ENCODE results near the gene GNB3. TPM values are rescaled to one million over a fixed set of nuclear protein-coding genes. Genes with fewer than 3 reads are reported as not detected.

GNB3 gene
- total and polyA plus RNA-seq, 9 of the 15 experiments (the other 6 are each of a cell fraction or from before 2014, with no cell fraction given) = 1.4 to 5.8 (median 2.0) TPM

DNA sequence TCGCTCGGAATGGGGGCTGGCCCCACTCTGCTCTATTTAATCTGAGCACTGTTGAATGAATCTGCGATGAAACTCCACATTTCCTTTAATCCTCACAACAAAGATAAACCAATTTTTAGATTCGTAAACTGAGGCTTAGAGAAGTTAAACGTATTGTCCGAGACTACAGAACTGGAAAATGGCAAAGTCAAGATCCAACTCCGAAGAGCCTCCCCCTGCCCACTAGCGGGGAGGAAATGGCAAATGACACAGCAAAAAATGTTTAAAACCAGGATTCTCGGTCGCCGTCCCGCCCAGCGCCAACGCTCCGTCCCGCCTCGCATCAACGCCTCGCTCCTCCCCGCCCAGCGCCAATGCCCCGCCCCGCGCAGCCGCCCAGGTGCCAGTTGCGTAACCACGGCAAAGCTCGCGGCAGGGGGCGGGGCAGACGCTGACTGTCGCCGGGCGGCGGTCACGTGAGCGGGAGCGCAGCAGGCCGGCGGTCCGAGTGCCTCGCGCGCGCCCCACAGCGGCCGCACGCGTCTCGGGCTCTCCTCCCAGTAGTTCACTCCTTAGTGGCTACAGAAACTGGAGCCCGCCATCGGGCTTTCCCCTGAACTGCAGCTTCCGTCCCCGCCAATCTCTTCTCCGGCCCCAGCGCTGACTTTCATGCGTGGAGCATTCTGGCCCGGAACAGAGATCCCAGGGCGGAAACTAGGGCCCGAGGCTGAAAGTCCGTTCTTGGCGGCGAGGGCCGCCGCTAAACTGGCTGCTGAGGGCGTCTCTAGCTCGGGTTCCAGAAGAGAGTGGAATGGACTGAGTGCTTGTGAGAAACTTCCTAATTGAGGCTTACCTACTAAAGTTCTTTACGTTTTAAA, 50.3 kb downstream of the GNB3 start (continued):
- peak; percentile 23 for TF ChIP-seq NFRKB (IDR thresholded peaks at IDR 0.05; ENCODE audit: low read depth)
- peak; percentile 73 for TF ChIP-seq MYC (IDR thresholded peaks at IDR 0.05; ENCODE audit: low read depth, low read length)
- no peak for TF ChIP-seq MYC (CRISPR knock-in tag; IDR thresholded peaks at IDR 0.05; ENCODE audit: borderline replicate concordance, low read depth)
- peak in 1 of 2 experiments; percentile 66; a peak in 2 of 4 replicates for TF ChIP-seq NONO (IDR thresholded peaks at IDR 0.05; ENCODE audit: low read depth in 2 of 2, low read length in 1 of 2)
- peak; percentile 38; the same call in 1 of the 2 replicates for TF ChIP-seq CC2D1A (IDR thresholded peaks at IDR 0.05)
- peak; percentile 95 for TF ChIP-seq HMGN3 (IDR thresholded peaks at IDR 0.05; ENCODE audit: borderline replicate concordance, extremely low read depth, insufficient read length, low read depth, low read length)
- peak; percentile 27; the same call in 1 of the 2 replicates for TF ChIP-seq HDAC2 (IDR thresholded peaks at IDR 0.05)
- TF ChIP-seq C11orf30 (IDR thresholded peaks at IDR 0.05; ENCODE audit: low read depth) = peak; percentile 96
- no peak for TF ChIP-seq ZNF507 (tag; conservative IDR thresholded peaks at IDR 0.05)
- TF ChIP-seq POLR2G (IDR thresholded peaks at IDR 0.05; ENCODE audit: low read depth, low read length) = peak; percentile 87
- TF ChIP-seq ZNF263 (CRISPR knock-in tag; IDR thresholded peaks at IDR 0.05; ENCODE audit: borderline replicate concordance) = no peak
- TF ChIP-seq L3MBTL2 (IDR thresholded peaks at IDR 0.05) = peak; percentile 85
- no peak for TF ChIP-seq KLF16 (IDR thresholded peaks at IDR 0.05)
- peak; percentile 91 for TF ChIP-seq RB1 (IDR thresholded peaks at IDR 0.05; ENCODE audit: low read depth)
- TF ChIP-seq CBFA2T3 (IDR thresholded peaks at IDR 0.05) = peak; percentile 21; the same call in 1 of the 2 replicates
- TF ChIP-seq ARID1B (IDR thresholded peaks at IDR 0.05) = peak; percentile 45; the same call in 1 of the 2 replicates
- TF ChIP-seq MEIS2 (IDR thresholded peaks at IDR 0.05; ENCODE audit: partially characterized antibody) = peak; percentile 78
- peak; percentile 85 for TF ChIP-seq XRCC5 (IDR thresholded peaks at IDR 0.05; ENCODE audit: low read depth, low read length)
- TF ChIP-seq BACH1 (tag; IDR thresholded peaks at IDR 0.05) = peak; percentile 85
- TF ChIP-seq, protein P1, sequence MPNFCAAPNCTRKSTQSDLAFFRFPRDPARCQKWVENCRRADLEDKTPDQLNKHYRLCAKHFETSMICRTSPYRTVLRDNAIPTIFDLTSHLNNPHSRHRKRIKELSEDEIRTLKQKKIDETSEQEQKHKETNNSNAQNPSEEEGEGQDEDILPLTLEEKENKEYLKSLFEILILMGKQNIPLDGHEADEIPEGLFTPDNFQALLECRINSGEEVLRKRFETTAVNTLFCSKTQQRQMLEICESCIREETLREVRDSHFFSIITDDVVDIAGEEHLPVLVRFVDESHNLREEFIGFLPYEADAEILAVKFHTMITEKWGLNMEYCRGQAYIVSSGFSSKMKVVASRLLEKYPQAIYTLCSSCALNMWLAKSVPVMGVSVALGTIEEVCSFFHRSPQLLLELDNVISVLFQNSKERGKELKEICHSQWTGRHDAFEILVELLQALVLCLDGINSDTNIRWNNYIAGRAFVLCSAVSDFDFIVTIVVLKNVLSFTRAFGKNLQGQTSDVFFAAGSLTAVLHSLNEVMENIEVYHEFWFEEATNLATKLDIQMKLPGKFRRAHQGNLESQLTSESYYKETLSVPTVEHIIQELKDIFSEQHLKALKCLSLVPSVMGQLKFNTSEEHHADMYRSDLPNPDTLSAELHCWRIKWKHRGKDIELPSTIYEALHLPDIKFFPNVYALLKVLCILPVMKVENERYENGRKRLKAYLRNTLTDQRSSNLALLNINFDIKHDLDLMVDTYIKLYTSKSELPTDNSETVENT (CRISPR knock-in tag; IDR thresholded peaks at IDR 0.05) = 0 out of 2 replicates have a peak, but pooled peaks have one; percentile 63
- no peak for TF ChIP-seq NR2C2 (CRISPR knock-in tag; IDR thresholded peaks at IDR 0.05)
- peak; percentile 27; the same call in 1 of the 2 replicates for TF ChIP-seq NR2C2 (tag; IDR thresholded peaks at IDR 0.05)
- TF ChIP-seq ERF (CRISPR knock-in tag; IDR thresholded peaks at IDR 0.05) = no peak
- peak; percentile 99 for TF ChIP-seq BHLHE40 (IDR thresholded peaks at IDR 0.05; ENCODE audit: low read length)
- 0 out of 4 replicates have a peak, but pooled peaks of 1 of the 2 experiments have one; percentile 55 for TF ChIP-seq SIN3A (IDR thresholded peaks at IDR 0.05; ENCODE audit: borderline replicate concordance in 2 of 2, control insufficient read depth in 1 of 2, low read depth in 2 of 2, low read length in 2 of 2)
- peak; percentile 98 for TF ChIP-seq CCNT2 (IDR thresholded peaks at IDR 0.05; ENCODE audit: borderline replicate concordance, extremely low read depth, insufficient read length, low read depth, low read length)
- TF ChIP-seq RAD21 (CRISPR knock-in tag; conservative IDR thresholded peaks at IDR 0.05 in 1 of 2, IDR thresholded peaks at IDR 0.05 in 1 of 2) = peak; percentile 65 to 71

All from K562 (cell line).